ENCODE data around the gene PRMT1. TPM values are rescaled to one million over a fixed set of nuclear protein-coding genes. Genes with fewer than 3 reads are reported as not detected.

PRMT1 gene
- total RNA-seq, 1 experiment from 2014 or later: 536 TPM

- no peak for DNase-seq (ENCODE audit: low spot score)
- ChIA-PET CTCF (no interaction called here), POLR2A (ENCODE audit: low non-redundant PET) (interaction anchor here (0.5 kb wide), 1 partner anchor 955 kb away, joined by 8 read pairs; no protein-coding TSS in a partner anchor)
- no TSS peak for BruUV-seq (replicated peaks)
- Histone ChIP-seq H3K4me3 (ENCODE audit: low read depth, low read length, poor library complexity, severe bottlenecking) (no peak overlapping the region), H3K36me3 (ENCODE audit: insufficient read depth, low read length, poor library complexity, severe bottlenecking) (peaks cover 80% of the 10 kb centered on the region), H3K9me3 (ENCODE audit: low read depth, low read length, poor library complexity, severe bottlenecking) (no peaks in the 10 kb centered on the region), H3K4me1 (ENCODE audit: insufficient read depth, low read length, poor library complexity, severe bottlenecking) (no peaks in the 10 kb centered on the region), H3K27ac (ENCODE audit: low read depth, low read length, poor library complexity, severe bottlenecking) (no peak overlapping the region), H3K27me3 (replicated peaks; ENCODE audit: insufficient read depth, low read depth, low read length, poor library complexity) (no peaks in the 10 kb centered on the region)
- intact Hi-C loops (cut with micrococcal nuclease; ENCODE audit: unreplicated experiment): no loop called here
- TF ChIP-seq CTCF (conservative IDR thresholded peaks at IDR 0.05; ENCODE audit: low read depth, low read length) (no peak), EZH2 (IDR thresholded peaks at IDR 0.05; ENCODE audit: borderline replicate concordance, low read depth, low read length, poor library complexity, severe bottlenecking) (no peak)
Observed at GRCh38 chr19:49653466-49653806, 23.6 kb upstream of the PRMT1 start.

GRCh38 chr19:49654581-49654980, 22.5 kb upstream of the PRMT1 start:
- intact Hi-C loops (cut with micrococcal nuclease; ENCODE audit: unreplicated experiment): no loop called here
- H3K27ac ChIP-seq (ENCODE audit: low read depth, low read length, poor library complexity, severe bottlenecking): no peak overlapping the region
- BruUV-seq (replicated peaks): no TSS peak
- ChIA-PET POLR2A (ENCODE audit: low non-redundant PET) (no interaction called here), CTCF (no interaction called here)
- H3K9me3 ChIP-seq (ENCODE audit: low read depth, low read length, poor library complexity, severe bottlenecking): no peaks in the 10 kb centered on the region
- no peak for DNase-seq (ENCODE audit: low spot score)
- H3K4me1 ChIP-seq (ENCODE audit: insufficient read depth, low read length, poor library complexity, severe bottlenecking): no peaks in the 10 kb centered on the region
- no peaks in the 10 kb centered on the region for H3K27me3 ChIP-seq (replicated peaks; ENCODE audit: insufficient read depth, low read depth, low read length, poor library complexity)
- no peak overlapping the region for H3K4me3 ChIP-seq (ENCODE audit: low read depth, low read length, poor library complexity, severe bottlenecking)
- peaks cover 85% of the 10 kb centered on the region for H3K36me3 ChIP-seq (ENCODE audit: insufficient read depth, low read length, poor library complexity, severe bottlenecking)
- no peak for TF ChIP-seq EZH2 (IDR thresholded peaks at IDR 0.05; ENCODE audit: borderline replicate concordance, low read depth, low read length, poor library complexity, severe bottlenecking)
- no peak for TF ChIP-seq CTCF (conservative IDR thresholded peaks at IDR 0.05; ENCODE audit: low read depth, low read length)

- intact Hi-C loops (cut with micrococcal nuclease; ENCODE audit: unreplicated experiment): no loop called here
- no peaks in the 10 kb centered on the region for H3K9me3 ChIP-seq (ENCODE audit: low read depth, low read length, poor library complexity, severe bottlenecking)
- BruUV-seq (replicated peaks): no TSS peak
- no peak for TF ChIP-seq CTCF (conservative IDR thresholded peaks at IDR 0.05; ENCODE audit: low read depth, low read length)
- no peak for TF ChIP-seq EZH2 (IDR thresholded peaks at IDR 0.05; ENCODE audit: borderline replicate concordance, low read depth, low read length, poor library complexity, severe bottlenecking)
- H3K36me3 ChIP-seq (ENCODE audit: insufficient read depth, low read length, poor library complexity, severe bottlenecking): peaks cover 86% of the 10 kb centered on the region
- H3K27ac ChIP-seq (ENCODE audit: low read depth, low read length, poor library complexity, severe bottlenecking): no peak overlapping the region
- no peak for DNase-seq (ENCODE audit: low spot score)
- POLR2A ChIA-PET (ENCODE audit: low non-redundant PET): interaction anchor here (0.6 kb wide), 1 partner anchor 9 kb away, joined by 4 read pairs; no protein-coding TSS in a partner anchor
- CTCF ChIA-PET: no interaction called here
- no peaks in the 10 kb centered on the region for H3K4me1 ChIP-seq (ENCODE audit: insufficient read depth, low read length, poor library complexity, severe bottlenecking)
- no peaks in the 10 kb centered on the region for H3K27me3 ChIP-seq (replicated peaks; ENCODE audit: insufficient read depth, low read depth, low read length, poor library complexity)
- no peak overlapping the region for H3K4me3 ChIP-seq (ENCODE audit: low read depth, low read length, poor library complexity, severe bottlenecking)
Observed at GRCh38 chr19:49655570-49656455, 21.3 kb upstream of the PRMT1 start.
